Upper lobe of left lung (tissue), 4 donors: Measurements from ENCODE around the gene KSR2.
"Not testable (repeated sequence)": the region's sequence is repeated elsewhere in the genome, so short reads cannot be mapped to it uniquely, and the experiment has no call there.

Experiments
- CTCF ChIP-seq, 6 experiments: fragments of 450-650 bp in 4 of 6; fragments of 200-600 bp in 2 of 6; sonication (generic) in 2 of 6; IDR thresholded peaks; one replicate each; pipeline ENCODE4 v1.5.1; 2016 to 2019; ENCODE audit warnings: antibody characterized with exemption in 6 of 6
- EP300 ChIP-seq, 4 donors: sonication (generic); formaldehyde crosslinking; IDR thresholded peaks; one replicate each; pipeline ENCODE4 v1.5.1; 2017; ENCODE audit warnings: antibody characterized with exemption in 4 of 4, control low read depth in 2 of 4

GRCh38 chr12:117874198-117874597, 94.6 kb downstream of the KSR2 start:
- TF ChIP-seq CTCF, EP300 (IDR thresholded peaks at IDR 0.05): not testable (repeated sequence)
